HFFc6 (cell line): ENCODE results near the gene NGF. TPM values are rescaled to one million over a fixed set of nuclear protein-coding genes. Genes with fewer than 3 reads are reported as not detected.
A peak's percentile ranks its signal among the peaks of the same experiment; 100 is the strongest.

Source experiments
- DNase-seq: peaks from one replicate; pipeline ENCODE4 v3.0.0-alpha.2; 2018
- H3K27ac Mint-ChIP-seq: 2 replicates; pipeline ENCODE4 v1.8.0; 2020; ENCODE audit warnings: mild to moderate bottlenecking, mixed read lengths
- H3K27me3 Mint-ChIP-seq: 2 replicates; pipeline ENCODE4 v1.8.0; 2021; ENCODE audit warnings: mild to moderate bottlenecking, moderate library complexity, mixed read lengths; ENCODE audit not compliant: insufficient read depth
- H3K36me3 Mint-ChIP-seq: 2 replicates; pipeline ENCODE4 v1.8.0; 2021; ENCODE audit warnings: low read depth, mixed read lengths
- H3K4me1 Mint-ChIP-seq: 2 replicates; pipeline ENCODE4 v1.8.0; 2020; ENCODE audit warnings: low read depth, mixed read lengths
- H3K4me3 Mint-ChIP-seq: 2 replicates; pipeline ENCODE4 v1.8.0; 2020; ENCODE audit warnings: mild to moderate bottlenecking, moderate library complexity, mixed read lengths
- H3K9me3 Mint-ChIP-seq: 2 replicates; pipeline ENCODE4 v1.8.0; 2020; ENCODE audit warnings: mild to moderate bottlenecking, mixed read lengths
- CTCF ChIP-seq: fragments of 200-600 bp; sonication (generic); IDR thresholded peaks from 2 replicates; pipeline ENCODE4 v1.5.0; 2021; ENCODE audit warnings: antibody characterized with exemption, mild to moderate bottlenecking
- total RNA-seq, 6 experiments: library from RNA; stranded (reverse); fragmentation: NEBNext Ultra II Directional; extraction: Animal tissue kit (Norgen Biotek cat#: 25700); gene quantifications; 2 replicates in 1 of 6; 3 replicates in 5 of 6; pipeline ENCODE4 v1.2.3, GENCODE V29; 2021

Gene NGF
- total RNA-seq, 6 experiments from 2014 or later = 44.4 to 53.8 (median 51.0) TPM

- no peak overlapping the region; the same call in 1 of the 2 replicates for H3K4me3 Mint-ChIP-seq
- peaks cover 88% of the 10 kb centered on the region for H3K36me3 Mint-ChIP-seq
- peaks cover 52% of the 10 kb centered on the region for H3K9me3 Mint-ChIP-seq
- no peaks in the 10 kb centered on the region; the same call in 1 of the 2 replicates for H3K27me3 Mint-ChIP-seq
- no peak for DNase-seq
- peak overlapping the region; percentile 89 for H3K27ac Mint-ChIP-seq
- TF ChIP-seq CTCF = no peak
- H3K4me1 Mint-ChIP-seq = peaks cover 70% of the 10 kb centered on the region
Observed at GRCh38 chr1:115257591-115257990, 80.5 kb downstream of the NGF start.

GRCh38 chr1:115255154-115255553 is 82.9 kb downstream of the NGF start:
- H3K4me3 Mint-ChIP-seq = no peak overlapping the region
- no peak for TF ChIP-seq CTCF
- peak; percentile 72 for DNase-seq
- peak overlapping the region; percentile 68 for H3K27ac Mint-ChIP-seq
- H3K4me1 Mint-ChIP-seq = peaks cover 76% of the 10 kb centered on the region
- peaks cover 70% of the 10 kb centered on the region for H3K36me3 Mint-ChIP-seq
- peaks cover 49% of the 10 kb centered on the region for H3K9me3 Mint-ChIP-seq
- no peaks in the 10 kb centered on the region; the same call in 1 of the 2 replicates for H3K27me3 Mint-ChIP-seq

- H3K36me3 Mint-ChIP-seq = peaks cover 66% of the 10 kb centered on the region
- peaks cover 45% of the 10 kb centered on the region for H3K9me3 Mint-ChIP-seq
- peaks cover 75% of the 10 kb centered on the region for H3K4me1 Mint-ChIP-seq
- no peak for DNase-seq
- peak overlapping the region; percentile 70 for H3K4me3 Mint-ChIP-seq
- H3K27me3 Mint-ChIP-seq = no peaks in the 10 kb centered on the region; the same call in 1 of the 2 replicates
- no peak for TF ChIP-seq CTCF
- H3K27ac Mint-ChIP-seq = peak overlapping the region; percentile 93
Observed at GRCh38 chr1:115252585-115252984, 85.5 kb downstream of the NGF start.

GRCh38 chr1:115251856-115252255 is 86.2 kb downstream of the NGF start:
- Mint-ChIP-seq H3K27ac (peak overlapping the region; percentile 93), H3K27me3 (no peaks in the 10 kb centered on the region; the same call in 1 of the 2 replicates), H3K9me3 (peaks cover 41% of the 10 kb centered on the region), H3K4me1 (peaks cover 68% of the 10 kb centered on the region), H3K36me3 (peaks cover 66% of the 10 kb centered on the region), H3K4me3 (peak overlapping the region; percentile 70)
- DNase-seq = peak; percentile 87
- no peak for TF ChIP-seq CTCF

GRCh38 chr1:115251340-115251748 is 86.7 kb downstream of the NGF start:
- Mint-ChIP-seq H3K4me1 (peaks cover 69% of the 10 kb centered on the region), H3K27me3 (no peaks in the 10 kb centered on the region; the same call in 1 of the 2 replicates), H3K27ac (peak overlapping the region; percentile 87), H3K36me3 (peaks cover 66% of the 10 kb centered on the region), H3K9me3 (peaks cover 42% of the 10 kb centered on the region), H3K4me3 (peak overlapping the region; percentile 27)
- no peak for TF ChIP-seq CTCF
- DNase-seq = peak; percentile 72

GRCh38 chr1:115246526-115246925 is 91.5 kb downstream of the NGF start:
- no peak for TF ChIP-seq CTCF
- no peak for DNase-seq
- H3K27ac Mint-ChIP-seq = peak overlapping the region; percentile 53
- H3K36me3 Mint-ChIP-seq = peaks cover 82% of the 10 kb centered on the region
- no peaks in the 10 kb centered on the region for H3K27me3 Mint-ChIP-seq
- H3K9me3 Mint-ChIP-seq = peaks cover 55% of the 10 kb centered on the region
- peaks cover 61% of the 10 kb centered on the region for H3K4me1 Mint-ChIP-seq
- no peak overlapping the region for H3K4me3 Mint-ChIP-seq
